ENCODE results near the gene PMFBP1. TPM values are rescaled to one million over a fixed set of nuclear protein-coding genes. Genes with fewer than 3 reads are reported as not detected.

Gene PMFBP1
- total RNA-seq, 1 experiment from 2014 or later = 2.7 TPM

- DNase-seq = peak; percentile 76
- Histone ChIP-seq H2BK5ac (ENCODE audit: insufficient read length, low read length) (no peak overlapping the region), H3K4ac (ENCODE audit: low read depth, low read length) (no peak overlapping the region), H3K9me3 (ENCODE audit: control insufficient read depth, low read depth, low read length) (no peaks in the 10 kb centered on the region), H2BK20ac (ENCODE audit: low read depth, low read length, poor library complexity, severe bottlenecking) (no peak overlapping the region), H3K23me2 (ENCODE audit: insufficient read length, low read depth, low read length, poor library complexity, severe bottlenecking) (peaks cover 1% of the 10 kb centered on the region), H2BK12ac (ENCODE audit: insufficient read length, low read depth, low read length) (no peak overlapping the region), H2BK15ac (ENCODE audit: low read depth, low read length) (no peak overlapping the region), H3K79me2 (ENCODE audit: insufficient read depth, low read length) (peaks cover 8% of the 10 kb centered on the region; the same call in 1 of the 2 replicates), H3K9ac (ENCODE audit: extremely low read depth, insufficient read length, low read length) (no peak overlapping the region), H3K79me1 (ENCODE audit: insufficient read depth, low read depth, low read length, poor library complexity, severe bottlenecking) (peaks cover 5% of the 10 kb centered on the region), H2BK120ac (ENCODE audit: low read depth, low read length, poor library complexity, severe bottlenecking) (no peak overlapping the region), H3K18ac (ENCODE audit: insufficient read length, low read depth, low read length) (no peak overlapping the region), H3K27ac (ENCODE audit: insufficient read length, low read depth, low read length) (no peak overlapping the region), H3K27me3 (ENCODE audit: insufficient read depth, low read length) (no peaks in the 10 kb centered on the region), H3K56ac (ENCODE audit: insufficient read length, low read depth, low read length) (no peak overlapping the region), H4K91ac (ENCODE audit: insufficient read length, low read depth, low read length) (no peak overlapping the region), H4K20me1 (ENCODE audit: control insufficient read depth, insufficient read depth, insufficient read length) (no peaks in the 10 kb centered on the region), H3K4me1 (ENCODE audit: insufficient read depth, low read length) (0 out of 2 replicates have a peak, but pooled peaks cover 3% of the 10 kb centered on the region), H3K4me2 (ENCODE audit: insufficient read depth, insufficient read length, low read length) (no peak overlapping the region), H3K23ac (ENCODE audit: insufficient read length, low read depth, low read length) (no peak overlapping the region), H3K14ac (ENCODE audit: insufficient read depth, low read length) (no peak overlapping the region), H3T11ph (ENCODE audit: low read length) (no peak overlapping the region), H4K8ac (replicated peaks; ENCODE audit: insufficient read length, low read depth, low read length) (no peak overlapping the region), H2AFZ (ENCODE audit: low read length) (no peak overlapping the region), H2AK5ac (ENCODE audit: insufficient read length, low read length) (no peak overlapping the region), H4K5ac (ENCODE audit: insufficient read length, low read depth, low read length) (no peak overlapping the region)
- peaks cover 40 to 79% (median 77%) of the 10 kb centered on the region in 3 experiments; a peak in 6 of 7 replicates for H3K36me3 Mint-ChIP-seq (ENCODE audit: insufficient read depth in 1 of 3, low read depth in 3 of 3)
- no CpG with 5 or more reads among the region's 12 CpGs for WGBS (ENCODE audit: extremely low coverage, insufficient read length, low lambda C conversion rate)
- H3K4me1 Mint-ChIP-seq = peaks cover 6 to 7% of the 10 kb centered on the region in 2 experiments
- no peak overlapping the region; a peak in 2 of 7 replicates for H3K27ac Mint-ChIP-seq
- no peak overlapping the region; a peak in 1 of 5 replicates for H3K4me3 Mint-ChIP-seq
- no peaks in the 10 kb centered on the region; the same call in 1 of the 2 replicates for H3K27me3 Mint-ChIP-seq (ENCODE audit: low read depth)
- peak; percentile 68 for TF ChIP-seq CTCF (conservative IDR thresholded peaks at IDR 0.05)
- no peaks in the 10 kb centered on the region for H3K9me3 Mint-ChIP-seq
Observed at GRCh38 chr16:72099377-72099818, 72.6 kb downstream of the PMFBP1 start.
